ENCODE data around the gene SMAD1.
"Not testable (repeated sequence)": the region's sequence is repeated elsewhere in the genome, so short reads cannot be mapped to it uniquely, and the experiment has no call there.

SMAD1 gene

DNA sequence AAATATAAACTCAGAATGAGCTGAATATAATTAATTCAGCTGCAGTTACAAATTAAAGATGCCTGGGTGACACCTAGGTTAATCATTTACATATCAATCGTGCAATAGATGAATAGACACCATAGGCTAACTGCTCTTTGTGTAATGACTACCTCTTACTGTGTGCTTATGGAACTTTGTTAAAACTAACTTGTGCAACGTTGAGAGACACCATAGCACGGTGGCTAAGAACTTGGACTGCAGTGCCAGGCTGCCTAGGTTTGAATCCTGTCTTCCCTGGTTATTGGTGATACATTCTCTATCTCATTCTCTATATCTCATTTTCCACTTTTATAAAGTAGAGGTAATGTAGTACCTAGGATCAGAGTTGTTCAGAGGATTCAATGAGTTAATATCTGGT, 46.9 kb downstream of the SMAD1 start:
- DNase-seq (ENCODE audit: low spot score), result no peak

GRCh38 chr4:145530189-145530588, 48.5 kb downstream of the SMAD1 start:
- no peak for DNase-seq (ENCODE audit: low spot score)

- DNase-seq (ENCODE audit: low spot score), result no peak
Measured at GRCh38 chr4:145530662-145531061, 49.0 kb downstream of the SMAD1 start.

DNA sequence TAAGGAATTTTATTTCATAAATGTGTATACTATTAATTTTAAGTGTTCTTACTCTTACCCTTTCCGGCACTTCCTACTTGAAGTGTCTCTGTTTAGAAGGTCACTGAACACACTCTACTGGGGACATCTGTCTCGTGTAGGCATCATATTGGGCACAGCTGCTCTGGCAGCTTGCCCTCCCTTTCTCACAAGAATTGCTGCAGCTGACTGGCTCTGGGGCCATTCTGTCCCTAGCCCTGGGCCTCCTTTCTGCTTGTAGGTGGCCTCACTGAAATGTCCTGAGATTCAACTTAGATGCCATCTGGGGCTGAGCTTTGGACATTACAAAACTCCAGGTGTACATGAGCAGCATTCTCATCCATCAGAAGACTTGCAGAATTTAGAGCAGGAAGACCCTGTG, 49.6 kb downstream of the SMAD1 start:
- no peak for DNase-seq (ENCODE audit: low spot score)

- no peak for DNase-seq (ENCODE audit: low spot score)
Measured at GRCh38 chr4:145531859-145532258, 50.2 kb downstream of the SMAD1 start.

DNA sequence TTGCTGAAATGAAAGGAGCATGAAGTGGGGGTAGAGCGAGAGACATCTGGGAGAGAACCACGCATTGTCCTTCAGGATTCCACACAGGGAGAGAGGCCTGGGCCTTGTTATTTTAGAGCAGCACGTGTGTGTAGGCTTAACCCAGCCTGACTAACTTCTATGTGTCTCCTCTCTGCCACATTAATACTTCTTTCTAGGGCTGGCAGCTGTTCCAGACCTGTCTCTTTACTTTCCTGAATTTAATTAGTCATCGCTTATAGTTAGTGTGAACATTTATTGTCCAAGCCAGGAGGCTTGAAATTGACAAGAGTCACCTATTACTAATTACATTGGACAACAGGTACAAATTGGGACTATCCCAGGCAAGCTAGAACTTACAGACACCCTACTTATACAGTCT, 51.3 kb downstream of the SMAD1 start:
- DNase-seq (ENCODE audit: low spot score), result no peak

DNA sequence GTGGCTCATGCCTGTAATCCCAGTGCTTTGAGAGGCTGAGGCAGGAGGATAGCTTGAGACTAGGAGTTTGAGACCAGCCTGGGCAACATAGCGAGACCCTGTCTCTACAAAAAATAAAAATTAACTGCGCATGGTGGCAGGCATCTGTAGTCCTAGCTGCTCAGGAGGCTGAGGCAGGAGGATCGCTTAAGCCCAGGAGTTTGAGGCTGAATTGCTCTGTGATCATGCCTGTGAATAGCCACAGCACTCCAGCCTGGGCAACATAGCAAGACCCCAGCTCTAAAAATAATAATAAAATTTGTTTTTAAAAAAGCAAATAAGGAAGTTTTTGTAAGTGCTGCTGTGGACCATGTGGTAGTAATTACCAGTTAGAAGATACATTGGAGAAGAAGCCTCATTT, 51.8 kb downstream of the SMAD1 start:
- DNase-seq (ENCODE audit: low spot score), result not testable (repeated sequence)

DNA sequence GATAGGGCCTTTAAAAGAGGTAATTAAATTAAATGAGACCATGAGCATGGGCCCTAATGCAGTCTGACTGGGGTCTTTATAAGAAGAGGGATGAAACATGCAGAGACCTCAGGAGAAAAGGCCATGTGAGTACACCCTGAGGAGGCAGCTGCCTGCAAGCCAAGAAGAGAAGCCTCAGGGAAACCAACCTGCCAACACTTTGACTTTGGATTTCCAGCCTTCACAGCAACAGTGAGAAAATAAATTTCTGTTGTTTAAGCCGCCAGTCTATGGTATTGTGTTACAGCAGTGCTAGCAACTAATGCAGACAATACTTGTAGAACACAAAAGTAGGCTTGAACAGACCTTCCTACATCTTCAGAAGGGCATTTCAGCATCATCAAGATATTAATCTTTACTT, 52.3 kb downstream of the SMAD1 start:
- no peak for DNase-seq (ENCODE audit: low spot score)

DNA sequence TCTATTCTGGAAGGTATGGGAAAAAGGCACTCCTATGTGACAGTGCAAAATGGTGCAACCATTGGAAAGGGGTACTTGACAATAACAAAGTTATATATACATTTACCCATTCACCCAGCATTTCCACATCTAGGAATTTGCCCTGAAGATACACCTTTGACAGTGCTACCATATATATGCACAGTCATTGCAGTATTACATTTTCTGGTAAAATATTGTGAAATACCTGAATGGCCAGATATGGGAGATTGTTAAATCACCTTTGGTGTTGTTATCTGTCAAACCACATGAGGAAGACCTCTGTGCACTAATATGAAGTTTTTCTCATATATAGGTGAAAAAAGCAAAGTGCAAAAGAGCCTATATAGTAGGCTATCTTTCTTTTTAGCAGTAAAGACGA, 53.5 kb downstream of the SMAD1 start:
- no peak for DNase-seq (ENCODE audit: low spot score)

DNA sequence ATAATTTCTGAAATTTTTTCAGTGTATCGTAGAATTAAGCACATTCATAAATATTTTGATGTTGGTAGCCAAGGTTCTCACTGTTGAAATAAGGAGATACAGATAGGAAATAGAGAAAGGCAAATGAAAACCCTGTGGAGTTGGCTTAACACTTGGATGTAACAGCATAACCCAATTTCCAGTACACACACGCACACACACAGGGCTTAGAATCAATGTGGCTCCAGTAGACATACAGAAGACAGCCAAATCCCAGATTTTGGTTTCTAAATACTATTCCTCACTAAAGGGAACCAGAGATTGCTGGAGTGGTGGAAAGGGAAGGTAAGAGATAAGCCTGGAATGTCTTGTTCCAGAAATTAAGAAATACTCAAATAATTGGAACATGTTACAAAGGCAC, 54.4 kb downstream of the SMAD1 start:
- no peak for DNase-seq (ENCODE audit: low spot score)

DNA sequence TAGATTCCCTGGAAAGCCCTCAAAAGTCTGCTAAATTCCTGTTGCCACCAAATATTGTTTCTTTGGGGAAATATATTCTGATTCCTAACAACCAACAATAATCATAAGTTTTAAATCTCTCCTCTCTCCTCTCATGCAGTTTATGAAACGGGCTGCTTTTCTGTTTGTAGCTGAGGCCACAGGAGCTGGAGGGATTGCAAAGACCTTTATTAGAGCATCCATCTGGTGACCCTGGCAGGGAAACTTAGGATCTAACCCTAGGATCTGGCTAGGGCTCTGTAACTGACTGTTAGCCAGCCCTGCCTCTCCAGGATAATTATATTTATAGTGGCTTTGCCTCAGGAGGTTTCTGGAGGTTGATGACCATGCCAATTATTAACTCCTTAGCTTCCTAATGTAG, 56.9 kb downstream of the SMAD1 start:
- no peak for DNase-seq (ENCODE audit: low spot score)

- no peak for DNase-seq (ENCODE audit: low spot score)
Measured at GRCh38 chr4:145539671-145540070, 58.0 kb downstream of the SMAD1 start.

DNA sequence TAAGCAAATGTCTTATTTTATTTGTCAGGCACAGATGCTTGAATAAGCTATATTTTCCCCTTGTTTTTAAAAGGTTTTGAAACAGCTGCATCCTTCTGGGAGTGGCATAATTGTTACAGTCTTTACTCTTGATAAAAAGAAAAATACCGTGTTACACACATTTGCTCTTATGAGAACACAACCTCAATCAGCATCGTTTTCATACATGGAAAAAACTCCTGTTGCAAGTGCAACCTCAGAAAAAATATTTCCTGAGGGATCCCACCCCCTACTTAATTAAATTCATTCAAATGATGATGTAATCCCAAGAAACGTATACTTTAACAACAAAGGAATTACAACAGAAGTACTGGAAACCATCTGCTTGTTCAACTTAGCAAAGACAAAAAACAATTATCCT, 58.6 kb downstream of the SMAD1 start:
- DNase-seq (ENCODE audit: low spot score), result no peak

GRCh38 chr4:145541346-145541745, 59.7 kb downstream of the SMAD1 start:
- DNase-seq (ENCODE audit: low spot score), result no peak

GRCh38 chr4:145545031-145545430, 63.4 kb downstream of the SMAD1 start:
- no peak for DNase-seq (ENCODE audit: low spot score)

DNA sequence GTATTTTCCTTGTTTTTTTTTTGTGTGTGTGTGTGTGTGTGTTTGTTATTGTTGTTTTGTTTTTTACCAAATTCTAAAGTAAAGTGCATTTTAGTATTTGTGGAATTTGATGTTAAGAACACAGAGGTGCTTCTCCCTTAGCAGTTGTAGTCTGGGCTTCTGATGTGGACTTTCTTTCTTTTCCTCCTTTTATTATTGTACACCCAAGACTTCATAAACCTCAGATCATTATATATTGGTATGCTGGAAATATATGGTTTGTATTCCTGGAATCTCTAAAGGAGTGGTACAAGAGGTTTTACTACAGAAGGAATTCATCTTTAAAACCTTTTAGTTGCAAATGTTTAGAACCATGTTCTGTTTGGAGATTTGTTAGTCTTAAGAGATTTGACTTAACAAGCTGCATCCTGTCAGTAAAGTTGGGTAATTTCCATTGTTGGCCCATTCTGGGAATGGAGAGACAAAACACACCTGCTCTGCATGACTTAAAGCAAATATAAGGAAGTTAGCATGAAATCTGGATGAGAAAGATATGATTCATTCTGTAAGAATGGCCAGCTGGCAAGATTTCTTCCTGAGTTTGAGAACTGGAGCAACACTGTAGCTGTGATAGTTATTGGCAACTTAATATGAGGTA, 64.0 kb downstream of the SMAD1 start:
- peak; percentile 25 for DNase-seq (ENCODE audit: low spot score)

DNA sequence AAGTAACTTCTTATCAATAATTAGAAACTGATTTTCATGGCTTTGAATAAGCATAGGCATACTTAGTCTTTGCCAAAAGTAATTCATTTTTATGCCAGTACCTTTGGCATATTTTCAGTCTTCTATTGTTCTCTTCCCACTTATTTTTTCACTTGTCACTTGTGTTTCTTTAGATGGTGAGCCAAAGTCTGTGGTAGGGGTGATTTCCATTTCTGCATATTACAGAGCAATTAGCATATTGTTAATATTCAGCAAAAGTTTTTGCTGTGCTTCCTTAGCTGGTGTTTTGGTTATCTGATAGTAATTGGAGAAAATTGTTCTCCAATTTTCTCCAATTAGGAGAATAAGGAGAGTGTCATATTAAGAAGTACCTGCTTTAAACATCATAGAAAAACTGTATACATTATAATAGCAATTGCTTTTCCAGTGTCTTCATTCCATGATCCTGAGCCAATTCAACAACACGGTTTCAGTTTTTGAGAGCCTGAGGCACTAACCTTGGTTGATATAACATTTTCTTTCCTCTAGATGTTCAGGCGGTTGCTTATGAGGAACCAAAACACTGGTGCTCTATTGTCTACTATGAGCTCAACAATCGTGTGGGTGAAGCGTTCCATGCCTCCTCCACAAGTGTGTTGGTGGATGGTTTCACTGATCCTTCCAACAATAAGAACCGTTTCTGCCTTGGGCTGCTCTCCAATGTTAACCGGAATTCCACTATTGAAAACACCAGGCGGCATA, 64.7 kb downstream of the SMAD1 start:
- no peak for DNase-seq (ENCODE audit: low spot score)

GRCh38 chr4:145551660-145552059, 70.0 kb downstream of the SMAD1 start:
- no peak for DNase-seq (ENCODE audit: low spot score)

- DNase-seq (ENCODE audit: low spot score), result no peak
Measured at GRCh38 chr4:145552181-145552822, 70.6 kb downstream of the SMAD1 start.

DNA sequence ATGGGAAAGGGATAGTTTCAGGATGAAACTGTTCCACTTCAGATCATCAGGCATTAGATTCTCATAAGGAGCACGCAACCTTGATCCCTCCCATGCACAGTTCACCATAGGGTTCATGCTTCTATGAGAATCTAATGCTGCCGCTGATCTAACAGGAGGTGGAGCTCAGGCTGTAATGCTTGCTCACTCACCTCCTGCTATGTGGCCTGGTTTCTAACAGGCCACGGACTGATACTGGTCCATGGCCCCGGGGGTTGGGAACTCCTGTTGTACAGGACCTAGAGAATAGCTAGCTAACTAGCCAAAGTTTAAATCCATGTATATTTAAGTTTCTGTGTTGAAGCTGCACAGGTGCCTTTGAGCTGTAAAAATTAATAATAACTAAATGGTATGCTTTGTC, 71.7 kb downstream of the SMAD1 start:
- no peak for DNase-seq (ENCODE audit: low spot score)

- no peak for DNase-seq (ENCODE audit: low spot score)
Measured at GRCh38 chr4:145554691-145555090, 73.0 kb downstream of the SMAD1 start.

- DNase-seq (ENCODE audit: low spot score), result peak; percentile 41
Measured at GRCh38 chr4:145557720-145558119, 76.1 kb downstream of the SMAD1 start.

DNA sequence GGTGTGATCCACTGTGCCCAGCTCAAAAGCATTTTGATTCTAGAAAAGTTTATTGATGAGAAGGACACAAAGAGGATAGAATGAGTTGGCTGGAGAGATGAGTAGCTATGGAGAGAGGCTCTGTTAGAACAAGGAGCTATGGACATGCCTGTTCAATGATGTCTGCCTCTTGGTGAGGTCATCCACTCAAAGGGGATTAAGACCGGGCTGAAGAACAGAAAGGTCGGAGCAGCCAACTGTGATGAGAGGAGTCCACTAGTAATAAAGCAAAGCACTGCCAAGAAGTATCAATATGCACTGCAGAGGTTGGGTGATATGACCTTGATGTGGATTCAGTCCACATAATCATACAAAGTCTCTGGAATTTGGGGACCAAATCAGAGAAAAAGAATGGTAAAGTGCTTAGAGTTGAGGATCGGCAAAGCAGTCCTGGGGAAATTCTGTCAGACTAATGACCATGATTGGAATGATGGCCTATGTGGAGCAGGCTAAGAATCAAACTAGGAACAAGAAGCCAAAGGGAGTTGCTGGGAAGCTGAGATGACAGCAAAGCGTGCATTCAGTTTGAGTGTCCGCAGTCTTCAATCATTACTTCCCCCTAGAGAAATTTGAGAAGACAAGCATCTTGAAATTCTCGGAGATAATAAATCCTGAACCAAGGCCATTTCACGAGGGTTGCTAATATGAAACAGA, 81.8 kb downstream of the SMAD1 start:
- no peak for DNase-seq (ENCODE audit: low spot score)

Data from hepatic stellate cell (primary cell).